ENCODE data around the gene XCR1.
"Not testable (repeated sequence)": the region's sequence is repeated elsewhere in the genome, so short reads cannot be mapped to it uniquely, and the experiment has no call there.

The XCR1 gene

DNA sequence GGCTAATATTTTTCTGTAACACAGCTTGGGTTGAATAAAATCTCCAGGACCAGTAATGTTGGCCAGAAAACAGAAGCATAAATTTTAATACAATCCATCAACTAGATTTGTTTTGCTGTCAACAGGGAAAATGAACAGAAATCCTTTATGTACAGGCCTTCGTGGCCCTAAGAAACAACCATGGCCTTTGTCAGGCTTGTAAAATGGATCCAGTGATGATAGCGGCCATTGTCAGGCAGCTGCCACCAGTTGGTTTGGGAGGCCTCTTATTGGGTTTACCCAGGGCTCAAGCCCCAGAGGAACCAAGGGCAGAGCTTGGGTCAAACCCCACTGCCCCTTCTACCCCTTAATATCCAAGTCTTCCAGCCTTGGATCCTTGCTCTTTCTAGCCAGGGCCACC lies 26.1 kb downstream of the XCR1 start:
- DNase-seq = no peak

DNA sequence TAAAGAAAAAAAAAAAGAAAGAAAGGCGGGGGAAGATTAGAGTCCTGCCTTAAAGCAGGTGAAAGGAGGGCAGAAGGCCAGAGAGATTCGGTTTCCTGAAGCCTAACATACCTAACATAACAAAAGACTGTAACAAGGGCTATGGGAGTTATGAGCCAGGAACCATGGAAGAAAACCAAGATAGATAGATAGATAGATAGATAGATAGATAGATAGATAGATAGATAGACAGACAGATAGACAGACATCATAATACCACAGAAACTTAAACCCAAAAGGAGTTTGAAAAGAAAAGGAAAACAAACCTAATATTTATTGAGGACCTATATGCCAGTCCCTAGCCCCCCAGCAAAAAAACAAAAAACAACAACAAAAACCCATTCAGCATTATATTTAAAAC lies 29.3 kb downstream of the XCR1 start:
- no peak for DNase-seq

DNA sequence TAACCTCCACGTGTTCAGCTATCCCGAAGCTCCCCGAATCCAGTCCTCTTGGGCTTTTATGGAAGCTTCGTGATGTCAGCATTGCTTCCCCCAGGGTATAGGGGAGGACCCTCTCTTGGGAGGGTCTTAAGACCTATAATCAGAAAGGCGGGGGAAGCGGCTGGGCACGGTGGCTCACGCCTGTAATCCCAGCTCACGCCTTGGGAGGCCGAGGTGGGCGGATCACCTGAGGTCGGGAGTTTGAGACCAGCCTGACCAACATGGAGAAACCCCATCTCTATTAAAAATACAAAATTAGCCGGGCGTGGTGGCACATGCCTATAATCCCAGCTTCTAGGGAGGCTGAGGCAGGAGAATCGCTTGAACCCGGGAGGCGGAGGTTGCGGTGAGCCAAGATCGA lies 29.8 kb downstream of the XCR1 start:
- DNase-seq = not testable (repeated sequence)

DNA sequence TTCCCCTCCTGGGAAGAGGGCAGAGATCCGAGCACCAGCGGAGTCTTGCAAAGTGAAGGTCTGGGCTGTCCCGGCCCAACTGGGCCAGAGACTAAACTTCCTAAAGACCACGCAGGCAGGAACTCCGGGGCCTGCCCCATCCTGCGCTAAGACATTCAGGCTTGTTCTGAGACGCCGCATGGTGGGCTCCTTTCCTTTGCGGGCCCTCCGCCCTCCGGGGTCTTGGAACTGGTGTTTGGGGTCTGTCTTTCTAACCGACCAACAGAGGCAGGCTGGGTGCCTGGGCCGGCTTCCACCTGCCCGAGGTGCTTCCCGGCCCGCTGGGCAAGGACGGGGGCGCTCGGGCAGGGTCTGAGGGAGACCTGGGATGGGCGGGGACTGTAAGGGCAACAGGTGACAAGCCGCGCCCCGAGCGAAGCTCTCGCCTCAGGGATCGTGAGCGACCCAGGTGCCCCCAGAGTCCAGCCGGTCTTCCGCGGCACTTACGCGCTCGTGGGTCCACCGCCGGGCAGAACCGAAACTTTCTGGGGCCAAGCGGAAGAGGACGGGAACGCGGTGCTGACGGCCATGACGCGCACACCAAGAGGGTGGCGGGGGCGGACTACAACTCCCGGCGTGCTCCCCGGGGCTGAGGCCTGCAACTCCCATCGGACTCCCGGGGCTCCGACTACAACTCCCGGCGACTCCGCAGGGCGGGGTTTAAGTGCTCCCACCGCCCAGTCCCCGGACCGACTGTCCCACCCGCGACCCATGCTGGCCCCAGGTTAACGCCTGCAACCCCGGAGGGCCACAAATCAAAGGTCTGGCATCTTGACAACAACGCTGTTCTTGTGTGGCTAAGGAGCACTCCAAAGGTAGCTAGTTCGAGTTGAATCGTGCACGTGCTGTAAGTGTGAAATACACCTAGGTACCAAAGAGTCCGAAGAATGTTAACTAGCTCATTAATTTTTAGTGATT lies 31.8 kb downstream of the XCR1 start, which contains the start of gene FYCO1:
Gene FYCO1, minus strand, starts transcription at position 589 of the 957 bp plus-strand sequence. CDS start 10,914 bp downstream, outside the sequence.
- DNase-seq = peak; percentile 93

DNA sequence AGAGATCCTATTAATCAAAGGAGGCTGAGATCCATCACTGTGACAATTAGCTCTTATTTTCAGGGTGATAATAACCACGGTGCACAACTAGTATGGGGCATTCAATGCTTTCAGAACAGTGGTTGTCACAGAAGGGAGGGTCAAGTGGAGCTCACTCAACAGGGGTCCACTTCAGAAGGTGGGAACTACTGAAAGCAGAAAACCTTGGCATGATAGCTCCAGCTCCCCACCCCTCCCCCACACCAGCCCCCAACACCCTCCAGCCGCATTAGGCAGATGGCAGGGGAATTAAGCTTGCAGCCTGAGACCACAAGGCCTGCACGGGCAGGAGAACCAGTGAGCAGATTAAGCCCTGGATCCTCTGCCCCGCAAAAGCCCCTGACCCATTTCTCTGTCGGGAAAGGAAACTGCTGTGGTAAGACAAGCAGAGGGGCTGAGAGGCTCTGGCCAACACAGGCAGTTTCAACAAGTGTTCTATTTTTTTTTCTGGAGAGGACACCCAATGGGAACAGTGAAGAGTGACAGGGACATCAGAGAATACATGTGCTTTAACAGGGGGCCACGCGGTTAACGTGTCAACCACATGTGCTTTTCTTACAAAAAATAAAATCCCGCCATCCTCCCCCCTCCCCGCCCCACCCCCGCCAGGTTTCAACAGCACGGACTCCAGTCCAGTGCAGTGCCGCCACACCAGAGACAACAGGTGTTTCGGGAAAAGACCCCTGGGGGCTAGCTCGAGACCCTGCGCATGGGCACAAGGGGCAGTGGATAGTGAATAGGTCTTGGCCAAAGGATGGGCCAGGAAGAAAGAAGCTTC lies 32.7 kb downstream of the XCR1 start:
- peak; percentile 78 for DNase-seq

DNA sequence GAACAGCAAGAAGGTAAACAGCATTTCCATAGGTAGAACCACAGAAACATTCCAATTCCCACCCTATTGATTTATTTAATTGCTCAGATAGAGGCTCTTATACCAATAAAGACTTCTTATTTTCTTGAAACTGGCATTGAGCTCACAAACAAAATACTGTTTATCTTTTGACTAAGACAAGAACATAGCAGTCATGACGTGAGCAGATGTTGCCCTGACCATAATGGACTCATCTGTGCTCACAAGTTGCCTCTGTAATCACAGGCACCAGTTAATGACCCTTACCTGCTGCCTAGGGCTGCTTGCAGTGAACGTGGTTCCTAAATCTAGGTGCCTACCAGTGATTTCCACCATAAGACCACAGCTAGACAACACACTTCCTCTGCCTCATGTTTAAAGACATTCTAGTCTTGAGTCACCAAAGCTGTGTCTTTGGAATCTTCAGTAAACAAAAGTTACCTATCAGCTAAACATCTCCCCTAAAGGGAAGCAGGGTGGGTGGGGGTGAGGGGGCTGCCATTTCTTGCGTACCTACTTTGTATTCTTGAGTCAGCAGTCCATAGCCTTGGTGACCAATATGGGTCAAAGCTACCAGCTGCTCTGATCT lies 33.8 kb downstream of the XCR1 start:
- peak; percentile 78 for DNase-seq

DNA sequence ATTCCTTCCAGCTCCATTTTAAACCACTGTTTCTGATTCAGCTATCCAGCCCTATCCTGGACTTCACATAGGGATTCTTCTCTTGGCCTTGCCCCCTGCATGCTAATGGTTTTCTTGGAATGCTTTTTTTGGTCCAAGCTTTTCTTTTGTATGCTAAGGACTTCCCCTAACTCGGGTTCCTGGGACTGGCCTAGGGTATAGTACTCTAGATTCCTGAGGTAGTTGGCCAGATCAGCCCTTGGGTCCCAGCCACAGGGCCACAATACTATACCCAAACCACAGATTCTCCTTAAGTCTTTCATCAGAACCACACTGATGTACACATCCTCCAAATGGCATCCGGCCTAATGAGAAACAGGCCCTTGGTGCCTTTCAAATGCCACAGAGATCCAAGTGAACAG lies 34.5 kb downstream of the XCR1 start:
- peak; percentile 57 for DNase-seq

DNA sequence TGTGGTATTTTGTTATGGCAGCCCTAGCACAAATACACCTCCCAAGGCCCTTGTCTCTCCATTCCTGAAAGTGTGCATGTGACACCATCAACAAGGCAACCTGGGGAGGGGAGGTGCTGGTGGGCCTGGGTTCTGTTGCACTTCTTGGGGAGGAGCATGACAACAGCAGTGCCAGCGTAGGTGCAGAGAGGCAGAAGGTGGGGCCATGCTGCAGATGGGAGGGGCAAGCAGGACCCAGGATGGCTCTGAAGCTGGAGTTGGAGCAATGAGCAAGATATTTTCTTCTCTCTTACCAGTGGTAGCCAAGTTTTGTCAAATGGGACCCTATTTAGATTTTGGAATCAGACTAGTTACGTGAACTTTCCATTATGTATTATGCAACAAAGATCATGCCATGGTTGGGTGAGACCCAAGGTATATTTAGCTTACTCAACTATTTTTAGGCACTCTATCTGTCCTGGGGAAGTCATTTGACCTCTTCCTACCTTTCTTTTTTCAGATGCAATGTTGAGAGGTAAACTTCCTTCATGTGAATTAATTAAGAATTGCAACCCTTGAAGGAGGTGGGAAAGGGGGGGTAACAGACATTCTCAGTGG lies 35.1 kb downstream of the XCR1 start:
- DNase-seq = no peak

DNA sequence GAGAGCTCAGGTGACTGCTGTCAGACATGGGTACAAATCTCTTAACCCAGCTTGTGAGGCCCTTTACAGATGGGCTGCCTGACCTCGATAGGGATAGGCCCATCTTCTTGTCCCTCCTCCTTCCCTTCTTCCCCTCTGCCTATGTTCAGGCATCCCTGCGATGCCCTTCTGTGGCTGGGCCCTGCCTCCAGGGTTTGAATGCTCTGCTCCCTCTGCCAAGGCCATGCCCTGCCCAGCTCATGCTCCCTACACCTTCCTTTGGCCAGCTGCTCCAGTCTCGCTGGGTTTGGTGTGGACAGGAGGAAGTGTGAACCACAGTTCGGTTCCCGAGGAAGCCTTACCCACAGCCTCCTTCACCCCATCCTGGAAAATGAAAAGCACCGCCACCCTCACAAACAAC lies 35.9 kb downstream of the XCR1 start:
- DNase-seq = no peak

DNA sequence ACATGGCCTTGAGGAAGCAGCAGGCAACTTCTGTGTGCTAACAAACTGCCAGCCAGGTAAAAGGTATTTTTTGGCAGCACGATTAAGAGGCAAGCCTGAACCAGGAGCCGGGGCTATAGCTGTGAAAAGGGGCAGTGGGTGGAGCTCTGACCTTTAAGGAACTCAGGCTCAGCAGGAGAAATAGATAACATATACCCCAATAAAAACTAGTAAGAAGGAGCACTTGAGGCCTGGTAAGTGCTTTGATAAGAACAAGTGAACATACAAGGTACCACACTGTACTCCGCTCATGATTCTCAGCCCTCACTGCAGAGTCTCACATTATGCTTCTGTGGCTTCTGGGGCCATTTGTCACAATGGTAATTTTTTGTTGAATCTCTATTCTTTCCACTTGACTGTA lies 37.1 kb downstream of the XCR1 start:
- DNase-seq = no peak

DNA sequence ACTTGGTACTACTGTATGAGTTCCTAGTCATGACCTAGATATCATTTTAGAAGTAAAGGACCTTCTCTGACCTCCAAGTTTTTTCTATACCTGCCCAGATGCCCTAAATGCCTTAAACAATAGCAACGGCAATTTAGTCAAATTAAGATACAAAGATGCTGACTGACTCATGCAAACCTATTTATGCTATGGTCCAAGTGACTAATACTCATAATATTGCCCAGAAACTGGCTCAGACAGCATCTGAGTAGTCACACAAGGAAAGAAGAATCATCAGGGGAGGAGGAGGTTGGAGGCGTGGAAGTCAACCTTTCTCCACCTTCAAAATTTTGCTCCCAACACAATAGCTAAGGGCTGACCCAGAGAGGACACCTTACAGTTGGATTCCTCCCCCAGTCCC lies 38.5 kb downstream of the XCR1 start:
- peak; percentile 57 for DNase-seq

DNA sequence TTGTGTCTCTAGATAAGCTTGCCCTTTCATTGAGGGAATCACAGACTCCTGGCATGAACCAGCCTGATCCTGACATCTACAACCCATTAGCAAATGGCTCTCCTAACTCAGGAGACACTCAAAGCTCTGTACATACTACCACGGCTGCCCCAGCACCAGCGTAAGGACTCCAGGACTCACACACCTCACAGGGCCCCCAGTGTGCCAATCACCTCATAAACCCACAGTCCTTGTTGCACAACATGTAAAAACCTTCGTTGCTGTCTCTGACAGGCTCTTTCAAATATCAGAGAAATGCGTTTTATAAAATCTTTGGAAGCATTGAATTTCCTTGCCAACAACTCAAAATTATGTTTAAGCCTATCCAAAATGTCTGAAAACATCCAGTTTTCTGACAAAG lies 38.9 kb downstream of the XCR1 start:
- DNase-seq = no peak

DNA sequence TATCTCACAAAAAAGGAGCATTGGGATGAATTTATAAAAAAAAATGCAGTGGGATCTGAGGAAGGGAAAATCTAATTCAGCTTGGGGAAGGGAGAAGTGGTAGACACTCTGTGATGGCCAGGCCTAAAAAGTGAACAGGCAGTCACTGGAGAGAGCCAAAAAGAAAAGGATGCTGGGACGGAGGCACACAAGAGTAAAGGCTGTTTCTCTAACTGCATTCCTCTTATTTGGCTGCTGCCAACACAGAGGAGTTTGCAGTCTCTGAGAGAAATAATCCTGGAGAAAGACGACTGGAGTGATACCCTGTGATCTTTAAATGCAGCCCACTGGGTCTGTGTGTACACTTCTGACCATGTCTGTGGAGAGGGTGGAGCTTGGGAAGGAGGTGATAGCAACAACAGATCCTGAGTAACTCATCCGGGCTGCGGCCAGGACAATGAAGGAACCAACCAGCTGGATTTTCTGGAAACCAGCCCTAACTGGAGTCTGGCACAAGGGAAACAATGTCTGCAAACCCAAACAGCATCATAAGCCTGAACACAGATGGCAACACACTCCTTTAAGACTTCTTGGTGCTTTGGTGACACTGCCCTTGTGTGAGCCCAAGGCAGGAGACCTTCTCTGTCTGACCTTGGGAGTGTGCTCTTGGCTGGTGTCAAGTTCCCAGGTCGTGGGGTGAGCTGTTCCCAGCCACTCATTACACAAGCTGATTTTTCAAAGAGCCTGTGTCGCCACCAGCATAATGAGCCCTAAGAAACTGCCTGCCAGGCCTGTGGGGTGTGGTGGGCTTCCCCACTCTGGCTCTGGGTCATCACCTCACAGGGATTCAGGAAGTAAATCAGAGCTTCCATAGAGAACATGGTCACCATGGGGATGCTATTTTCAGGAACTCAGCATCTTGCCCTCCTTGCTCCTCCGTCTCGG lies 39.7 kb downstream of the XCR1 start:
- DNase-seq = no peak

DNA sequence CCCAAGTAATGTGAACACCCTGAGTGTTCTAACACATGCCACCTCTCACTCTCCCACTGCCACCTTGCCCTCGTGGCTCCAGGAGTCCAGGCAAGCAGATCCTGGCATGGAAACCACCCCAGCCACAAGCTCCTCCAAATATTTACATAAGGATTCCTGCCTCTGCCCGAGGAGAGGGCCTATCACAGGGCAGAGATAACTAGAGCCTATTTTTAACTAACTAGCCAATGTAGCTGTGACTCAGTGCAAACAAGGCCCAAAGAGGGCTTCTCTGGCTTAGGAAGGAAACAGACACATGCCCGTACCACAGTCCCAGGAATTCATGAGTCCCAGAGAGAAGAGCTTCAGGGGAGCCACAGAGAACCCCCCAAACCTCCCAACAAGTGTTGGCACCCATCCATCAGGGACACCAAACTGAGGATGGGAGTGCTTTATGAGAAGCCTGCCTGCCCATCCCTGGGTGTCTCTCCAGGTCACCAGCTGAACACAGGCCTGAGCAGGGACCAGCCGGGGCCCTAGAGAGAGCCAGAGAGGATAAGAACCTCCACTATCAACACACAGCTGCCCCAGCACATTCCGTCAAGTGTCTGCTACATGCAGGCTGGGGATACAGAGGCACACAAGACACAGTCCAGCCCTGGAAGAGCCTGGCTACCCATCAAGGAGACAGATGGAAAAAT lies 40.8 kb downstream of the XCR1 start:
- DNase-seq = no peak

DNA sequence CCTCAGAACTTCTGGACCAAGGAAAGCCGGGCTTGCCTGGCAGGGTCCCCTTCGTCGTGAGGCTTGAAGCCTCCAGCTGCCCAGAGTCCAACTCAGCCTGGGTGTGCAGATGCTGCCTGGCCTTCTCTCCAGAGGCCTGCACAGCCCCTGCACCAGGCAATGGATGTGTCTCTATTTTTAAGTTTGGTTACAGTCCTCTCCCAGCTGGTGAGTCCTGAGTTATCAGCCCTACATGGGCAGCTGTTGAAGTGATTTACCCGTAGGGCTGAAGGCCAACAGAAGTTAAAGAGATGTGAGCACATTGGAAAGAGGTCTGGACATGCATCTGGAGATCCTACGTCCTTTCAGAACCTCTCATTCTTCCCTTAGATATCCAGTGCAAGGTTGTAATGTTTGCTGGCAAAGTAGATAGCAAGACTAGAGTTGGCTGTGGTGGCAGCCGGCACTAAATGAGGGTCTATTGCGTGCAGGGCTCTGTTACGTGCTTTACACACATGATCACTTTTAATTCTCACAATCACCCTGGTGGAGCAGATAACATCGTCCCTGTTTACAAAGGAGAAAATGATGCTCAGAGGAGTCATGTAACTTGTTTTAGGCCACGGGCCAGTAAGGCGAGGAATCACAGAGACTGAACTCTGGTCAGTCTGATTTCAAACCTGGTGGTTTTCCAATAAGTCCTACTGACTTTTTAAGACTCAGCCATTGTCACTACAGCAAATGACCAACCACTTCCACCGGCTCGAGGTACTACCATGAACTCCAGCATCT lies 41.6 kb downstream of the XCR1 start:
- DNase-seq = no peak

DNA sequence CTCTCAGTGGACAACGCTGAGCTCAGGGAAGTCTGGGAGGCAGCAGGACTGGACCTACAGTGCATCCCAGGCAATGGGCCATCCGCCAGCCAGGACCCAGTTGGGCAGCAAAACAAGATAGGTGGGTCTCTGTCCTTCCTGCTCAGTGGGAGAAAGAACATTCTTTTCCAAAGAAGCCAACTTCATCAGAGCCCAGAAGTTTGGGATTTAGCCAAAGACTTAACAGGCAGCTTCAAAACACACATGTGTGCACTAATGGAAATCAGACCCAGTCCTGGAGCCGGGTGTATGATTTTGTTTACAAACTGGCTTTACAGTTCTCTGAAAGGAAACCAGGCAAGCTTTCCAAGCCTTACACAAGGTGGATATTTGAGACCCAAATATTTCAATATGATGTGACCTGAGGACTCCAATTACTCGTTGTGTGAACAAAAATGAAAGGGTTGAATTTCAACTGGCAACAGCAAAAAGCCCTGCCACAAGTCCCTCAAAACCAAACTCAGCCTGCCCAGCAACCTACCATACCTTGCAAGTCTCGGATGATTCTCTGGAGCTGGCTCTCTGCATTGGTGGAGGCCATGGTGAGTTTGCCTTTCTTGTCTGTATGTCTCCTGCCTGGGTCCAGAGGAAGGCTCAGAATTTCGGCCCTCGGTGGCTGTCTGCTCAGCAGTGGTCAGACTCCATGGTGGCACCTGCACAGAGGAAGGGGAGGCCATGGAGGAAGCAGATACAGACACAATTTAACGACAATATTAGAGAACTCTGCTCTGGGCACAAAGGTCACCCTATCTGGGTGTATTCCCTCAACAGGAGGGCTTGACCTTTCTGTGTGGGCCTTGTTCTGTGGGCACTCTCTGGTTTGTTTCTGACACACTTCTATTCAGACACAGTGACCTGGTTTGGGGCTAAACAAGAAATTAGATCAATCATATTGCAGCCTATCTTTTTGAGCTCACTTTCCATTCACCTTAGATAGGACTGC lies 42.7 kb downstream of the XCR1 start:
- no peak for DNase-seq

DNA sequence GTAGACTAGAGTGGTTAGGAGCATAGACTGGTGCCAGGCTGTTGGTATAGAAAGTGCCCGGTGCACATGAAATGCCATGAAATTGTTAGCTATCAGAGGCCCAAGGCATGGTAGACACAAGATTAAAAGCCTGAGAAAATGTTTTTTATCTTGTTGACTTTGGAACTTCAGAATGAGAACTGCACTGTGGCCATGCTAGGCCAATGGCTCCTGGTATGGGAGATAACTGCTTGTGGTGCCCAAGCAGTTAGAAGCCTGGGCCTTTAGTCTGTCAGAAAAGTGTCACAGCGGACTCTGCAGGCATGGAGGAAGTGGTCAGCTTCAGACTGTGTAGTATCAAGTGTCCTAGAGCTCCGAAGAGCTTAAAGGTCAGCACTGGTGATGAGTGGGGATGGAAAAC lies 43.5 kb downstream of the XCR1 start:
- DNase-seq = no peak

DNA sequence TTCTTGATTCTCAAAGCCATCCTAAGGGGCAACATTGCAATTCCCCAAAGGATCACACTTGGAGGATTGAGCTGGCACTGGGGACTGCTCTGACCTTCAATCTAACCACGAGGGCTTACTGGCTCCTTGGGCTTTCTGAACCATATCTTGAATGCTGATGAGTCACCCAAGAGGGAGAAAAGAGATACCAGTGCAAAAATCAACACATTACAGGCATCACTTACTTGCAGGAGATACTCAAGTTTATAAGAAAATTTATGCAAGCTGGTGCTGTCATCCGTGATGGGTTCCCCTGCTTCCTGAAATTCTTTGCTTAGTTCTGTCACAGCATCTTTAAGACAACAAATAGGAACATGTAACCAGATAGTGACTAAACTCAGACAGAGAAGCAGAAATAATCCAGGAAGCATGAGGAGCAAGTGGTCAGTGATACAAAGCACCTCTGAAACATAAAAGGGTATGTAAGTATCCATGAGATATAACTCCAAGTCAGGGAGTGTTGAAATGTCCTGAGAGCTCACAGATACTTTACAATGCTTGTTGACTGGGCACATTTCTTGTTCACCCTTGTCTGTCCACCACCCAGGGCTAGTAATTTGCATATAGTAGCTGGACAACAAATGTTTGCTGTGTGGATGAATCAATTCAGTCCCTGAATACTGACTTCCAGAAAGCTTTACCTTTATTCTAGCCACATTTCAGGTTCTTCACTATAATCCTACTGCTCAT lies 45.8 kb downstream of the XCR1 start:
- DNase-seq = peak; percentile 47

All from activated CD4-positive, alpha-beta T cell treated with anti-CD3 and anti-CD28 coated beads, Interleukin-10, Interleukin-2, amounts not matched to agents 100 ng/mL and 50 ng/mL, durations not matched to agents 16 hours and 8 hours (primary cell).